ENCODE results near the gene RNF166. TPM values are rescaled to one million over a fixed set of nuclear protein-coding genes. Genes with fewer than 3 reads are reported as not detected.

The RNF166 gene
- total RNA-seq, 4 donors from 2014 or later: 22.9 to 32.5 (median 26.1) TPM

GRCh38 chr16:88677721-88678120, 28.5 kb downstream of the RNF166 start:
- no peaks in the 10 kb centered on the region for H3K36me3 ChIP-seq
- in situ Hi-C loops (cut with MboI; ENCODE audit: low sequenced_read_pairs in 4 of 4): no loop called here
- no peaks in the 10 kb centered on the region for H3K9me3 ChIP-seq
- no peak overlapping the region for H3K4me3 ChIP-seq
- intact Hi-C loops (cut with DNase I; ENCODE audit: low total_unique reads): no loop called here
- peak overlapping the region in 1 of 4 donors; percentile 75 for H3K27ac ChIP-seq
- peaks cover 41 to 53% of the 10 kb centered on the region in 2 donors for H3K4me1 ChIP-seq
- TF ChIP-seq POLR2A (IDR thresholded peaks at IDR 0.05) (no peak), CTCF (IDR thresholded peaks at IDR 0.05 in 4 of 5, conservative IDR thresholded peaks at IDR 0.05 in 1 of 5) (no peak)
- DNase-seq: no peak
- ATAC-seq: no peak
- H3K27me3 ChIP-seq: no peaks in the 10 kb centered on the region

- Histone ChIP-seq H3K4me3 (no peak overlapping the region), H3K36me3 (no peaks in the 10 kb centered on the region), H3K27ac (peak overlapping the region in 2 of 4 donors; percentile 75 to 83), H3K4me1 (peaks cover 41 to 57% of the 10 kb centered on the region in 2 donors), H3K27me3 (no peaks in the 10 kb centered on the region), H3K9me3 (no peaks in the 10 kb centered on the region)
- DNase-seq (no peak), ATAC-seq (no peak)
- in situ Hi-C loops (cut with MboI; ENCODE audit: low sequenced_read_pairs in 4 of 4) (no loop called here), intact Hi-C loops (cut with DNase I; ENCODE audit: low total_unique reads) (no loop called here)
- no peak for TF ChIP-seq POLR2A (IDR thresholded peaks at IDR 0.05)
- no peak for TF ChIP-seq CTCF (IDR thresholded peaks at IDR 0.05 in 4 of 5, conservative IDR thresholded peaks at IDR 0.05 in 1 of 5)
Measured at GRCh38 chr16:88676502-88677242, 29.5 kb downstream of the RNF166 start.

- Histone ChIP-seq H3K9me3 (no peaks in the 10 kb centered on the region), H3K36me3 (no peaks in the 10 kb centered on the region), H3K4me3 (peak overlapping the region in 1 of 4 donors; percentile 2), H3K27me3 (no peaks in the 10 kb centered on the region), H3K4me1 (peaks cover 46 to 57% of the 10 kb centered on the region in 2 donors), H3K27ac (peak overlapping the region; percentile 75 to 84 (median 82))
- ATAC-seq (peak; percentile 79 to 85), DNase-seq (peak; percentile 39 to 66)
- TF ChIP-seq CTCF (IDR thresholded peaks at IDR 0.05 in 4 of 5, conservative IDR thresholded peaks at IDR 0.05 in 1 of 5) (no peak), POLR2A (IDR thresholded peaks at IDR 0.05) (peak in 1 of 2 donors; percentile 16)
- intact Hi-C loops (cut with DNase I; ENCODE audit: low total_unique reads): loop anchor here (1.0 kb wide), 1 partner anchor 12 kb away; the partner anchor contains the start of gene SNAI3
- in situ Hi-C loops (cut with MboI; ENCODE audit: low sequenced_read_pairs in 4 of 4): no loop called here
Measured at GRCh38 chr16:88673716-88674379, 32.4 kb downstream of the RNF166 start.

DNA sequence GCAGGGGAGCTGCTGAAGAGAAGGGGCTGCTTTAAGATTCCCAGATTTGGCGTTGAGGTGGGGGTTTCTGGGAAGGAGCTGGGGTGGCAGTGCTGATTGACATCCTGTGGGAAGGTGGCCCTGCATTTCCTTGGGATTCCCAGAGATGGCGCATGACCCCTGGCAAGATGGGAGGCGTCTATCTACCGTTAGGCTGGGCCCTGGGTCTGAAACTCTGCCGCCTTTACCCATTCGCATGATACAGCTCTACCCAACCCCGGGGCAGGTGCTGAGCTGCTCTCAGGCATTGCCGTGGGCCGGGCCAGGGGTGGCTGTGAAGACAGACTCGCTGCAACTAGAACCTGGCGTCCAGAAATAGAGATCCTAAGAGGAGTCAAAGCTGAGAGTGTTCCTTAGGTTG, 33.4 kb downstream of the RNF166 start:
- no peaks in the 10 kb centered on the region for H3K9me3 ChIP-seq
- H3K4me1 ChIP-seq: peaks cover 46 to 50% of the 10 kb centered on the region in 2 donors
- H3K36me3 ChIP-seq: no peaks in the 10 kb centered on the region
- ATAC-seq: peak; percentile 11 to 37
- no peaks in the 10 kb centered on the region for H3K27me3 ChIP-seq
- intact Hi-C loops (cut with DNase I; ENCODE audit: low total_unique reads): no loop called here
- peak in 1 of 2 donors; percentile 50 for DNase-seq
- peak overlapping the region; percentile 75 to 84 (median 82) for H3K27ac ChIP-seq
- in situ Hi-C loops (cut with MboI; ENCODE audit: low sequenced_read_pairs in 4 of 4): no loop called here
- no peak overlapping the region for H3K4me3 ChIP-seq
- peak in 2 of 5 experiments; percentile 28 to 30 for TF ChIP-seq CTCF (IDR thresholded peaks at IDR 0.05 in 4 of 5, conservative IDR thresholded peaks at IDR 0.05 in 1 of 5)
- TF ChIP-seq POLR2A (IDR thresholded peaks at IDR 0.05): no peak
